Astrocyte (in vitro differentiated cells and primary cell): ENCODE measurements around the gene MAGED1.

ENCODE experiments used
- EZH2 ChIP-seq: IDR thresholded peaks from 2 replicates; pipeline ENCODE4 v1.6.1; 2012; ENCODE audit warnings: mild to moderate bottlenecking, low read length, inconsistent platforms; ENCODE audit not compliant: insufficient read depth
- TF ChIP-seq, protein P1 (sequence below): IDR thresholded peaks from 2 replicates; pipeline ENCODE4 v1.5.1; 2011; ENCODE audit warnings: low read depth, mild to moderate bottlenecking, inconsistent platforms, low read length, moderate library complexity; ENCODE audit not compliant: insufficient read depth

- TF ChIP-seq, protein P1, sequence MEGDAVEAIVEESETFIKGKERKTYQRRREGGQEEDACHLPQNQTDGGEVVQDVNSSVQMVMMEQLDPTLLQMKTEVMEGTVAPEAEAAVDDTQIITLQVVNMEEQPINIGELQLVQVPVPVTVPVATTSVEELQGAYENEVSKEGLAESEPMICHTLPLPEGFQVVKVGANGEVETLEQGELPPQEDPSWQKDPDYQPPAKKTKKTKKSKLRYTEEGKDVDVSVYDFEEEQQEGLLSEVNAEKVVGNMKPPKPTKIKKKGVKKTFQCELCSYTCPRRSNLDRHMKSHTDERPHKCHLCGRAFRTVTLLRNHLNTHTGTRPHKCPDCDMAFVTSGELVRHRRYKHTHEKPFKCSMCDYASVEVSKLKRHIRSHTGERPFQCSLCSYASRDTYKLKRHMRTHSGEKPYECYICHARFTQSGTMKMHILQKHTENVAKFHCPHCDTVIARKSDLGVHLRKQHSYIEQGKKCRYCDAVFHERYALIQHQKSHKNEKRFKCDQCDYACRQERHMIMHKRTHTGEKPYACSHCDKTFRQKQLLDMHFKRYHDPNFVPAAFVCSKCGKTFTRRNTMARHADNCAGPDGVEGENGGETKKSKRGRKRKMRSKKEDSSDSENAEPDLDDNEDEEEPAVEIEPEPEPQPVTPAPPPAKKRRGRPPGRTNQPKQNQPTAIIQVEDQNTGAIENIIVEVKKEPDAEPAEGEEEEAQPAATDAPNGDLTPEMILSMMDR, result no peak
- no peak for TF ChIP-seq EZH2
Observed at GRCh38 chrX:51893931-51894696, 691 bp downstream of the MAGED1 start.
